WTC11 (cell line): Measurements from ENCODE around the gene UQCRFS1. TPM values are rescaled to one million over a fixed set of nuclear protein-coding genes. Genes with fewer than 3 reads are reported as not detected.

Experiments
- ATAC-seq: fragments of 200-7000 bp; cut with Tn5 transposase; 2 replicates; pipeline ENCODE4 v1.10.0; 2021; ENCODE audit warnings: mild to moderate bottlenecking, moderate library complexity
- CTCF ChIA-PET: fragments of 300-600 bp; sonication (Branson Sonifier 250); formaldehyde crosslinking; loops from one replicate; lab custom pipeline; 2021; ENCODE audit warnings: antibody characterized with exemption; lab: Charles Lee
- POLR2A ChIA-PET: fragments of 350-600 bp; sonication (Branson Sonifier 250); formaldehyde crosslinking; loops from one replicate; lab custom pipeline; 2021; ENCODE audit warnings: antibody characterized with exemption; lab: Charles Lee
- DNase-seq: peaks from one replicate; pipeline ENCODE4 v3.0.0; 2021; ENCODE audit warnings: low spot score
- H3K27ac Mint-ChIP-seq: 2 replicates; pipeline ENCODE4 v1.8.0; 2021; ENCODE audit warnings: mixed read lengths
- H3K27me3 Mint-ChIP-seq: 2 replicates; pipeline ENCODE4 v1.8.0; 2021; ENCODE audit warnings: low read depth, mild to moderate bottlenecking, moderate library complexity, mixed read lengths
- H3K36me3 Mint-ChIP-seq: 2 replicates; pipeline ENCODE4 v1.8.0; 2021; ENCODE audit warnings: mixed read lengths
- H3K4me1 Mint-ChIP-seq: 2 replicates; pipeline ENCODE4 v1.8.0; 2022; ENCODE audit warnings: mixed read lengths
- H3K4me3 Mint-ChIP-seq: 2 replicates; pipeline ENCODE4 v1.8.0; 2021; ENCODE audit warnings: mild to moderate bottlenecking, moderate library complexity, mixed read lengths
- H3K9me3 Mint-ChIP-seq: 2 replicates; pipeline ENCODE4 v1.8.0; 2021; ENCODE audit warnings: mixed read lengths
- AR ChIP-seq: fragments of 250-450 bp; sonication (Bioruptor Pico); IDR thresholded peaks from 2 replicates; pipeline ENCODE4 v1.9.0; 2021; ENCODE audit warnings: mild to moderate bottlenecking
- ARID4B ChIP-seq: sonication (generic); formaldehyde crosslinking; IDR thresholded peaks from 2 replicates; pipeline ENCODE4 v1.8.0; 2023; ENCODE audit warnings: missing genetic modification reagents, mild to moderate bottlenecking, borderline replicate concordance
- ATF6 ChIP-seq: sonication (generic); formaldehyde crosslinking; IDR thresholded peaks from 2 replicates; pipeline ENCODE4 v1.8.1; 2023; ENCODE audit warnings: mild to moderate bottlenecking, missing genetic modification reagents
- CBFB ChIP-seq: sonication (generic); formaldehyde crosslinking; IDR thresholded peaks from 2 replicates; pipeline ENCODE4 v1.8.1; 2022; ENCODE audit warnings: mild to moderate bottlenecking, low read depth, missing genetic modification reagents
- CREB1 ChIP-seq: sonication (generic); formaldehyde crosslinking; IDR thresholded peaks from 2 replicates; pipeline ENCODE4 v1.8.0; 2023; ENCODE audit warnings: mild to moderate bottlenecking, missing genetic modification reagents
- CTCF ChIP-seq: fragments of 200-600 bp; IDR thresholded peaks from 2 replicates; pipeline ENCODE4 v1.8.0; 2022; ENCODE audit warnings: antibody characterized with exemption
- E2F1 ChIP-seq: sonication (generic); formaldehyde crosslinking; IDR thresholded peaks from 2 replicates; pipeline ENCODE4 v1.8.0; 2022; ENCODE audit warnings: mild to moderate bottlenecking, missing genetic modification reagents
- FOXP1 ChIP-seq: sonication (generic); formaldehyde crosslinking; IDR thresholded peaks from 2 replicates; pipeline ENCODE4 v1.8.0; 2022; ENCODE audit warnings: missing genetic modification reagents, mild to moderate bottlenecking, moderate library complexity, borderline replicate concordance
- HMGA2 ChIP-seq: fragments of 250-450 bp; sonication (Bioruptor Pico); IDR thresholded peaks from 2 replicates; pipeline ENCODE4 v1.4.0; 2021; ENCODE audit warnings: mild to moderate bottlenecking, moderate library complexity
- JUN ChIP-seq: sonication (generic); formaldehyde crosslinking; IDR thresholded peaks from 2 replicates; pipeline ENCODE4 v1.8.0; 2023; ENCODE audit warnings: mild to moderate bottlenecking, missing genetic modification reagents
- KAT7 ChIP-seq: sonication (generic); formaldehyde crosslinking; IDR thresholded peaks from 2 replicates; pipeline ENCODE4 v1.8.1; 2023; ENCODE audit warnings: missing genetic modification reagents, mild to moderate bottlenecking, borderline replicate concordance
- MLX ChIP-seq: sonication (generic); formaldehyde crosslinking; IDR thresholded peaks from 2 replicates; pipeline ENCODE4 v1.8.1; 2023; ENCODE audit warnings: mild to moderate bottlenecking, missing genetic modification reagents, moderate library complexity
- NFE2L1 ChIP-seq: sonication (generic); formaldehyde crosslinking; IDR thresholded peaks from 2 replicates; pipeline ENCODE4 v1.8.1; 2023; ENCODE audit warnings: missing genetic modification reagents
- SMAD4 ChIP-seq: sonication (generic); formaldehyde crosslinking; IDR thresholded peaks from 2 replicates; pipeline ENCODE4 v1.8.0; 2022; ENCODE audit warnings: mild to moderate bottlenecking, missing genetic modification reagents
- SOX15 ChIP-seq: fragments of 250-450 bp; sonication (Bioruptor Pico); IDR thresholded peaks from 2 replicates; pipeline ENCODE4 v1.9.0; 2021; ENCODE audit warnings: mild to moderate bottlenecking
- TP53 ChIP-seq: sonication (generic); formaldehyde crosslinking; IDR thresholded peaks from 2 replicates; pipeline ENCODE4 v1.8.1; 2023; ENCODE audit warnings: mild to moderate bottlenecking, missing genetic modification reagents
- ZNF121 ChIP-seq: sonication (generic); formaldehyde crosslinking; IDR thresholded peaks from 2 replicates; pipeline ENCODE4 v1.8.0; 2023; ENCODE audit warnings: missing genetic modification reagents
- ZNF416 ChIP-seq: fragments of 250-450 bp; sonication (Bioruptor Pico); IDR thresholded peaks from 2 replicates; pipeline ENCODE4 v1.9.0; 2021; ENCODE audit warnings: mild to moderate bottlenecking, inconsistent platforms
- ZNF423 ChIP-seq: fragments of 250-450 bp; sonication (Bioruptor Pico); IDR thresholded peaks from 2 replicates; pipeline ENCODE4 v2.1.2; 2022; ENCODE audit warnings: mild to moderate bottlenecking, moderate library complexity
- ZNF671 ChIP-seq: fragments of 250-450 bp; sonication (Bioruptor Pico); IDR thresholded peaks from 2 replicates; pipeline ENCODE4 v1.8.0; 2021; ENCODE audit warnings: mild to moderate bottlenecking
- total RNA-seq: library from RNA; stranded (reverse); gene quantifications from 3 replicates; pipeline ENCODE4 v1.2.3, GENCODE V29; 2021

UQCRFS1 gene
- total RNA-seq, 1 experiment from 2014 or later: 58.2 TPM

GRCh38 chr19:29170554-29170953 lies 42.4 kb downstream of the UQCRFS1 start (continued):
- TF ChIP-seq NFE2L1 (CRISPR knock-in tag) (no peak), CBFB (CRISPR knock-in tag) (no peak), HMGA2 (CRISPR knock-in tag) (no peak), SOX15 (no peak), ZNF423 (CRISPR knock-in tag) (no peak), ZNF416 (CRISPR knock-in tag) (no peak), SMAD4 (CRISPR knock-in tag) (no peak), ZNF121 (CRISPR knock-in tag) (no peak), CREB1 (CRISPR knock-in tag) (no peak), ATF6 (CRISPR knock-in tag) (no peak)

- H3K27ac Mint-ChIP-seq: no peak overlapping the region
- TF ChIP-seq ZNF671 (CRISPR knock-in tag) (no peak), ATF6 (CRISPR knock-in tag) (no peak), E2F1 (CRISPR knock-in tag) (no peak), FOXP1 (CRISPR knock-in tag) (no peak), AR (CRISPR knock-in tag) (no peak), ARID4B (no peak), KAT7 (CRISPR knock-in tag) (no peak), CTCF (no peak), HMGA2 (CRISPR knock-in tag) (no peak), SMAD4 (CRISPR knock-in tag) (no peak), ZNF121 (CRISPR knock-in tag) (no peak), TP53 (no peak), CBFB (CRISPR knock-in tag) (no peak), JUN (no peak), MLX (no peak)
Measured at GRCh38 chr19:29162694-29163093, 50.3 kb downstream of the UQCRFS1 start.

More at GRCh38 chr19:29162694-29163093, 50.3 kb downstream of the UQCRFS1 start:
- no peak for DNase-seq
- Mint-ChIP-seq H3K4me1 (peaks cover 36% of the 10 kb centered on the region), H3K9me3 (peaks cover 18% of the 10 kb centered on the region), H3K36me3 (no peaks in the 10 kb centered on the region; the same call in 1 of the 2 replicates), H3K27me3 (peaks cover 54% of the 10 kb centered on the region), H3K4me3 (no peak overlapping the region)
- CTCF ChIA-PET: interaction anchor here (0.7 to 3.0 kb wide), 6 partner anchors 41 to 365 kb away, joined by 3 to 11 read pairs (median 5); no protein-coding TSS in a partner anchor
- peak; percentile 56 for ATAC-seq
- POLR2A ChIA-PET: no interaction called here
